HG02885 (cell line): ENCODE data around the gene NR1I3.
"Not testable (repeated sequence)": the region's sequence is repeated elsewhere in the genome, so short reads cannot be mapped to it uniquely, and the experiment has no call there.

ENCODE experiments used
- ATAC-seq: cut with Tn5 transposase; IDR thresholded peaks from one replicate; pipeline ENCODE4 v1.9.1; 2021; ENCODE audit warnings: mild to moderate bottlenecking; ENCODE audit not compliant: unreplicated experiment, poor library complexity

NR1I3 gene

GRCh38 chr1:161251579-161251978 lies 13.6 kb upstream of the NR1I3 start:
- no peak for ATAC-seq

DNA sequence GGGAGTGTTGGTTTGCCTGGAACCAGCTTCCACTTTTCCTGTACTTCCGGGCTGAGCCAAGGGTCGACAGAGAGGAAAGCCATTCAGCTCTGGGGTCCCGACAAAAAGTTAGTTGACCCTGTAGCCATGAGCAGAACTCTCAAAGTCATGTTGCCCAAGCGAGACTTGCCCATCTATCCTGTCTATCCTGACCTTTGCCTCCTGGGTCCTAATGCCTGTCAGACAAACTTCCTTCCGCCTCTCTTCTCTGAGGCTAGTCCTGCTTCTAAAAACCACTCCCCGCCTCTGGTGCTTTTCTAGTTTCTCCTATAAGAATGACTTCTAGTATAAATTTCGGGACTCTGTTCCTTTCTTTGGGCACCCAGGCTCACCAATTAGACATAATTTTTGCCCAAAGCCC lies 12.8 kb upstream of the NR1I3 start:
- no peak for ATAC-seq

DNA sequence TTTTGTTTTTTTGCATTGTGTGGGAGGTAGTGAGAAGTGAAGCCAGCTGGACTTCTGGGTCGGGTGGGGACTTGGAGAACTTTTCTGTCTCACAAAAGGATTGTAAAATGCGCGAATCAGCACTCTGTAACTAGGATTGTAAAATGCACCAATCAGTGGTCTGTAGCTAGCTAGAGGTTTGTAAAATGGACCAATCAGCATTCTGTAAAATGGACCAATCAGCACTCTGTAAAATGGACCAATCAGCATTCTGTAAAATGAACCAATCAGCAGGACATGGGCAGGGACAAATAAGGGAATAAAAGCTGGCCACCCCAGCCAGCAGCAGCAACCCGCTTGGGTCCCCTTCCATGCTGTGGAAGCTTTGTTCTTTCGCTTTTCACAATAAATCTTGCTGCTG lies 12.1 kb upstream of the NR1I3 start:
- not testable (repeated sequence) for ATAC-seq

GRCh38 chr1:161244888-161245287 lies 6.9 kb upstream of the NR1I3 start:
- ATAC-seq = no peak

DNA sequence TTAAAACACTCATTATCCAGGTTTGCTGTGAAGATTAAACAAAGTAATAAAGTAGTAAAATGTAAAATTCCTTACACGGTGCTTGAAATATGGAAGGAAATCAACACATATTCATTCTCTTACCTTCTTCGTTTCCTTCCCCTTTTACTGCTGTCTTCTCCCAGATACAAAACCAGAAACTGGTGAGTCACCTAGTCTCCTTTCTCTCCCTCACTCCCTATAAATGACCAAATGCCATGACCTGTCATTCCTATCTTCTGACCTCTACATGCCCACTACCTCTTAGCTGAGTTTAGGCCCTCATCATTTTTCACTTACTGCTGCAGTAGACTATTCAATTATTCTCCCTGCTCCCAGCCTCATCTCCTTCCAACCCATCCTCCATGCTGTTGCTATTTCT lies 4.3 kb upstream of the NR1I3 start:
- no peak for ATAC-seq

DNA sequence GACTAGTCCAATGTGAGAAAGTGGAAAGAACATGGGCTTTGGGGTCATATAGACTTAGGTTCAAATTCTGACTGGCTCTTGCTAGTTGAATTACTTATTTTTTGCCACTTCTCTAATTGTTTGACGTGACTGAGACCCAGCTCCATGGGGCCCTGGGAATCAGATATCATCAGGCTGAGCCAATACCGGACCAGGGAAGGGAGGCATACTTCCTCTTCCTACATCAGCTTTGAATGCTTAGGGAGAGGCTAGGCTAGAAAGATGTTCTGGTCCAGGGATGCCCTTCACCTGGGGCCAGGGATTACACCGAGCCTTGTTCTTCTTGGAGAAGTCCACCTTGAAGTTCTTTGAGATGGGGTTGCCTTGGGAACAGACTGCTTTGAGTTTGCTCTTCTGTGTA lies 3.7 kb upstream of the NR1I3 start:
- no peak for ATAC-seq

- no peak for ATAC-seq
These were observed 1.8 kb downstream of the NR1I3 start for GRCh38 chr1:161235957-161236775.

DNA sequence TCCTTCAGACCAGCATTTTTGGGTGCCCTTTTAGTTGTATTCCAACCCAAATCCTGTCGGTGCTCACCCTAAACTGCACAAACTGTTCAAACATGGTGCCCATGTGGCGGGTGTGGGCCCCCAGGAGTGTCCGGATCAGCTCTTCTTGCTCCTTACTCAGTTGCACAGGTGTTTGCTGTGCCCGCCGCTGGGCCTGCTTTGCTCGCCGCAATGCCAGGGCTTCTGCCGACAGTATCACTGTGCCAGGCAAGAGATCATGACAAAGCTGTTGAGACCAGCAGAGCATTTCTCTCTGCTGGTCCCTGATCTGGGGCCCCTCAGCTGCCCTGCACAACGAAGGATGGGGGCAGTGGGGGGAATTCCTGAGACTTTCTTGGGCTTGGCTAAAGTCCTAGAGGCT lies 4.9 kb downstream of the NR1I3 start:
- ATAC-seq = no peak

GRCh38 chr1:161230762-161231161 lies 7.2 kb downstream of the NR1I3 start:
- ATAC-seq = no peak

- ATAC-seq = no peak
These were observed 8.1 kb downstream of the NR1I3 start for GRCh38 chr1:161229896-161230295.

GRCh38 chr1:161228032-161228431 lies 10.0 kb downstream of the NR1I3 start:
- no peak for ATAC-seq

GRCh38 chr1:161227196-161227871 lies 10.7 kb downstream of the NR1I3 start:
- peak; percentile 36 for ATAC-seq

DNA sequence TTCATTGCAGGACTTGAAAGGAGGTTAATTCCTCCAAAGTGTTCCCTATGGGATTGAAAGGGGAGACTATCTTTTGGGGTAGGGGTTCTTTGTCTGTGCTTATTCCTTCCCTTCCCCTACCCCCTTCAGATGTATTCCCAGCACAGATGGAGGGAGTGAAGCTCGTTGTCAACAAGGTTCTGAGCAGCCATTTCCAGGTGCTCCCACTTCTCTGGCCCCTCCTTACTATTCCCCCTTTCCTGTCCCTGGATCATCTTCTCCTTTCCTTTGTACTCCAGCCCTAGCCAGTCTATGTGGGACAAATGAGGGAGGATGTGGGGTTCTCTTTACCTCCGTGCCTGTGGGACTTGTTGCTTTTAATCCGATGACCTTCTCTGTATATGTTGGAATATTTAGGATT lies 11.2 kb downstream of the NR1I3 start:
- no peak for ATAC-seq

- no peak for ATAC-seq
These were observed 11.7 kb downstream of the NR1I3 start for GRCh38 chr1:161226320-161226711.

DNA sequence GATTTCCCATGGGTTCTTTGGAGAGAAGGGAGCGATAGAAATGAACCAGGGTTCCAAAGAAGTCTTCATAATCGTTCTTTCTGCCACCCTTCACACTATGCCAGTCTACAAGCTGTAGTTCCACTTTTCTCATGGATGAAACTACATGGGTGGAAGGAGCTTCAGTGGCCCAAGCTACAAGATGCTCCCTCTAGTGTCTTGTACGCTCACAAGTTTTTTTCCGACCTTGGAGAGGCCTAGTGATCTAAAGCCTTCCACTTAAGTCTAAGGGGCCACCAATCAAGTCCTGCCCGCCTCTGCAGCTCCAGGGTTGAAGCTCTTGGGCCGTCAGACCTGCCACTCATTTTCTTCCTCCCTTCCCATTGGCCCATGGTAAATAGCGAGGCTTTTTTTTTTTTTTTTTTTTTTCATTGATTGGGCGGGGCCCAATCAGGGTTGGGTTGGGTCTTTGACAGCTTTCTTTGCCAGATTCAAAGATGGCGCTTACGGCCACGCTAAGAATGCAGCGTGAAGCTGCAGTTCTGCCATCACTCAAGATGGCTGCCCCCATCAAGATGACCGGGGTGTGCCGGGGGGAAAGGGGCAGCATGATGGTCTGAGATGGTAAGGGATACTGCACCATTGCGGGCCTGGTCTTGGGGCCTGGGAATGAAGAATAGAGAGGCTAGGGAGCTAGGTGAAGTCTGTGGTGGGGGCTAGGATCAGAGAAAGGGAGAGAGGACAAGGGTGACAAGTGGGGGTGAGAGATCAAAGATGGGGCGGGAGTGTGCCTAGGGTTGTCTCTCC lies 12.3 kb downstream of the NR1I3 start, which contains the start of gene TOMM40L:
Gene TOMM40L, plus strand, starts transcription at position 527 of the 786 bp plus-strand sequence. CDS start 430 bp downstream, outside the sequence.
- peak; percentile 96 for ATAC-seq

DNA sequence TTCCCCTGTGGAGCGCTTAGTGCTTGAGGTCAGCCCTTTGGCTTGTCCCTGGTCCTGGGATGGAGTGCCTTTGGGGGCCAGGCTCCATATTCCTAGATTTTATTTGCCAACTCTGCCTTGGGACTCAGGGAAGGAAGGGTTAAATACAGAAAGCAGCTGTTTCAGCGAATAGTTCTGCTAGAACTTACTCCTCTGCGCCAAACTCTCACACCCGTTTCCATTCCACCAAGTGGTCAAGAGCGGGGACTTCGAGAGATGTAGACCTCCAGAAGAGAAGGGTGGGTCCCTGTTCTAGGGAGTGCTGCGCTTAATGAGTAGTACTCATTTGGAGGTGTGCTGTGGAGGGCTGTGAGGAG lies 12.8 kb downstream of the NR1I3 start:
- ATAC-seq = no peak

- not testable (repeated sequence) for ATAC-seq
These were observed 13.3 kb downstream of the NR1I3 start for GRCh38 chr1:161224695-161225087.

DNA sequence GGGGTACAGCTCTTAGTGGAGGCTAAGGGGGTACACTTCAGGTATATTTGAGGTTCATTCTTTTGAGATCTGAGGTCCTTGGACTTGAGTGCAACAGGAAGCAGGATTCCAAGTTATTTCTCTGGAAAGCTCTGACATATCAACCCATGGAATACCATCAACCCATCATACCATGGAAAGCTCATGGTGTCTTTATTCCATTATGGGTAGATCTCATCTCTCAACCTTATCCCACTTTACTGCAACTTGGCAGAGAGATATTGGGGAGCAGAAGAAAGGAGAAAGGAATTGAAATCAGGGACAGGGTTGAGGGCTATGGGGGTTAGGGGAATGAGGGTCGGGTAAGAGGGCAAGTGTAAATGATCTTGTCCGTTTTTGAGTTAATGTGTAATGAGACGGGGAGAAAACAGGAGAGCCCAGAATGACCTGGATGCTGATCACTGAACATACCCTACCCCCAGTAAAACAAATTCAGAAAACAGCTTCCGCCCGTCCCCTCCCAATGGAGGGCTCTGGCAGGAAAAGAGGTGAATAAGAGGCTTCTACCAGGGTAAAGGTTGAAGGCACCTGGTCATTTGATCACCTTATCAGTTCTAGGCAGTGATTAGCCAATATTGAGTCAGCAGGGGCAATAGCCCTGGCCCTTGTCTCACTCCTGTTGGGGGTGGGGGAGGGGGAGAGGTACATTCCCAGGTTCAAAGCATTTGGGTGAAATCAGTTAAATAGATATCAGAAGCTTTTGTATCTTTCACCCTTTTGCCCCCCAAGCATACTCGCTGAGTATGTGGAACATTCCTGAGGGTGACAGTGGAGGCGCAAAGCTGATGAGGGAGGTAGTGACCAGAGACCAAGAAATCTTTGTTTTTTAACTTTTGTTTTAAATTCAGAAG lies 14.0 kb downstream of the NR1I3 start:
- no peak for ATAC-seq

DNA sequence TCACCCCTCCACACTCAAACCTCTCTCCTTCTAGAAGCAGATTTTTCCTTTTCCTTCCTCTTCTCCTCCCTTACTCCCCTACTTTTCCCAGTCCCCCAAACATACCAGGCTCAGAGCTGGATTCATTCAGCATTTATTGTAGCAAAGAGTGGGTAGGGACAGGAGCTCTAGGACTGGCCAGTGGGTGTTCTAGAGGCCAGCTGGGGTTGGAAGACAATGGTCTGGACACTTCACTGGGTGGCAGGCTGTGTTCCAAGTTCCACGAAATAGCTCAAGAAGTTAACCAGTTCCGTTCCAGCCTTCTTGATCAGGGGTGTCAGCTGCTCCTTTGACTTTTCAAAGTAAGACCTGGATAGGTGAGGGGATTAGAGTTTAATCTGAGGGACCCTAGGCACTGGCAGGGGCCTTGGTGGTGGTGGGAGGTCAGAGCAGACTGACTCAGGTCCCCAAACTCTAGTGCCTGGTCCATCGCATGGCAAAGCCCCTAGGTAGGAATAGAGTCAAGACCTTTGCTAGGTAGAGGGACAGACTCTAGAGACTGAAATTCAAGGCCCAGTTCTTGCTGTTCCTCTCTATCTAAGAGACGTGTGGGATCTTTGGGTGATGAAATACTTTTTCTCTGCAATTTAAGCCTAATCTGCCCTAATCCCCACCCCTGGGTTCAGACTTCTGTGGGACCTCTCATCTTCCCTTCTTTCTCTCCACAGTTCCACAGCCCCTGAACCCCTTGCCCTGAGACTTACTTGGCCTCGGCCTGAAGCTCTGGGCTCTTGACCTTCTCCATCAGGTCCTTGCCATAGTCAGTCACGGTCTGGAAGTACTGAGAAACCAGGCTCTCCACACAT lies 15.6 kb downstream of the NR1I3 start:
- no peak for ATAC-seq
